NCI-H2029 (cell line): ENCODE results near the gene SEMA4D.
"Not testable (repeated sequence)": the region's sequence is repeated elsewhere in the genome, so short reads cannot be mapped to it uniquely, and the experiment has no call there.

ENCODE experiments used
- DNase-seq: peaks from one replicate; lab custom pipeline; 2025; lab: John Stamatoyannopoulos, UW

Gene SEMA4D

GRCh38 chr9:89480825-89481537 lies 16.9 kb downstream of the SEMA4D start:
- DNase-seq: no peak

GRCh38 chr9:89480372-89480771 lies 17.5 kb downstream of the SEMA4D start:
- DNase-seq: not testable (repeated sequence)

GRCh38 chr9:89479669-89480011 lies 18.3 kb downstream of the SEMA4D start:
- not testable (repeated sequence) for DNase-seq

DNA sequence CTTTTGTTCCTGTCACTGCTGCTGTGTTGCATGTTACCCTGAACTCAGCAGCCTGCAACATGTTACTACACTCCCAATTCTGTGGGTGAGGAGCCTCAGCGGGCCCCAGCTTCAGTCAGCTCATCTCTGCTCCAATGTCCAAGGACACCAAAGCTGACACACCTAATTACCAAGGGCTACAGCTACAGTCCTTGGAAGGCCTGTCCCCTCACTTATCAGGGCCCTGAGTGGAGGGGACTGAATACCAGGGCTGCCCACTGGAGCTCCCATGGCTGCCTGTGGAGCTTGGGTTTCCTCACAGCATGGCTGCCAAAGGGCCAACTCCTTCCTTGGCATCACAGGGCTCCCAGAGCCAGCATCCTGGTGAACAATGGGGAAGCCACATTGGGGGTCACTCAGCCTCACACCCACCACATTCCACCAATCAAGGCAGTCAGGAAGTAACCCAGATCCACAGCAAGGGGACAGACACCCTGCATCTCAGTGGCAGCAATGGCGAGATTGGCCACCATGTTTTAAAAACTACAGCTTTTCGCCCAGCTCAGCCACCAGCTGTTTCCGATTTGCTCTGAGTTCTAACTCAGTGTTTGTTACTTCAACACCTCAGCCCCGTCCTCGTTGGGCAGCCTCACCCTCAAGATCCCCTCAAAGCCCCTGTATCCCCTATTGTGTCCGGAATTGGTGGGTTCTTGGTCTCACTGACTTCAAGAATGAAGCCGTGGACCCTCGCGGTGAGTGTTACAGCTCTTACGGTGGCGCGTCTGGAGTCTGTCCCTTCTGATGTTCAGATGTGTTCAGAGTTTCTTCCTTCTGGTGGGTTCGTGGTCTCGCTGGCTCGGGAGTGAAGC lies 18.9 kb downstream of the SEMA4D start:
- DNase-seq: no peak

GRCh38 chr9:89477811-89478630 lies 19.9 kb downstream of the SEMA4D start:
- peak; percentile 50 for DNase-seq

DNA sequence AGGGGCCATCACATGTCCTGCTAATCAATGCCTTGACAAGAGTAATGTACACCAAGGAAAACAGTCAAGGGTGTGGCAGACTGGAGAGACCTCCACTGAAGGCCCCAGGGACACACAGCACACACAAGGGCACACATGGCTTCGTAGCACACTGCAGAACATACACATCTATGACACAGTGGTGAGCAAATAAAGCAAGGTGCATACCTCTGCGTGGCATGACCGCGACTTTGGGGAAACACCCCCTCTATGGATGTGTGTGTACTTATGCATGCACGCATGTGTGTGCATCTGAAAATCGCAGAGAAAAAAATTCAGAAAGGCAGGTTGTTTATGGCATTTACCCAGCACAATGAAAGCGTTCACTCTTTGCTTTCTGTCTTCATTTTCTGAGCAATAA lies 20.5 kb downstream of the SEMA4D start:
- no peak for DNase-seq

GRCh38 chr9:89476546-89476945 lies 21.4 kb downstream of the SEMA4D start:
- no peak for DNase-seq

GRCh38 chr9:89475891-89476440 lies 21.9 kb downstream of the SEMA4D start:
- no peak for DNase-seq

GRCh38 chr9:89474939-89475338 lies 23.0 kb downstream of the SEMA4D start:
- DNase-seq: no peak

DNA sequence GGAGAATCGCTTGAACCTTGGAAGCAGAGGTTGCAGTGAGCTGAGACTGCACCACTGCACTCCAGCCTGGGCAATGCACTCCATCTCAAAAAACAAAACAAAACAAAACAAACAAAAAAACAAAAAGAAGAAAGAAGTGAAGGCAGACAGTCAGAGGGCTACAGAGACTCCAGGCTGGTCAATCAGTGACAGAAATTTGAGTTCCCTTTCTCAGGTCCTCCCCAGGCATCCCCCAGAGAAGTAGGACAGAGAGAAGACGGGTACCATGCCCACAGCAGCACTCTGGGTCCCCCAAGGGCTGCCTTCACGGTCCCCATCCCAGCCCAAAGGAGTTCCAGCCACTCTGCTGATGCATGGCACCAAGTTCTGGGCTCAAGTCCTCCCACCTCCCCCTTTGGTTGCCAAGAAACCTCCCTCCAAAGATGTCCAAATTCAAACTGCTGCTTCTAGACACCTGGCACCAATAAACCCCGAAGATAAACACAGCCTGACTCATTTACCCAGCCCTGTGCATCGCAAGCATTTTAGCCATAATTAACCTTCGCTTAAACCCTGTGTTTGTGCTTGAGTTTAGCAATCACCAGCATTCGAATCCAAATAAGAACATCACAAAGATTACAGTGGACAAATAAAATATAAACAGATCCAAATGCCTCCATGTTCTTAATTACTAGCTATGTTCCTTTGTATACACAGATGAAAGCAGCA lies 24.0 kb downstream of the SEMA4D start:
- no peak for DNase-seq

GRCh38 chr9:89471796-89472320 lies 26.1 kb downstream of the SEMA4D start:
- not testable (repeated sequence) for DNase-seq

DNA sequence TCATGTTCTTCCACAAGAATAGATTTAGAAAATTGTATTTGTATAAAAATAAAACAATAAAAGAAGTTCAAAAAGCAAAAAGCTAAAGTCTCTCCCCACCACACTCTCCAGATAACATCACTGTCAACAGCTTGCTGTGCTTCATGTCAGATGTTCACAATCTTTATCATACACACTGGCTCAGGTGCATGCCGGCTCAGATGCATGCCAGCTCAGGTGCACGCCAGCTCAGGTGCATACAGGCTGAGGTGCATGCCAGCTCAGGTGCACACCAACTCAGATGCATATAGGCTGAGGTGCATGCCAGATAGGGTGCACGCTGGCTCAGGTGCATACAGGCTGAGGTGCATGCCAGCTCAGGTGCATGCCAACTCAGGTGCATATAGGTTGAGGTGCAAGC lies 26.5 kb downstream of the SEMA4D start:
- DNase-seq: no peak

DNA sequence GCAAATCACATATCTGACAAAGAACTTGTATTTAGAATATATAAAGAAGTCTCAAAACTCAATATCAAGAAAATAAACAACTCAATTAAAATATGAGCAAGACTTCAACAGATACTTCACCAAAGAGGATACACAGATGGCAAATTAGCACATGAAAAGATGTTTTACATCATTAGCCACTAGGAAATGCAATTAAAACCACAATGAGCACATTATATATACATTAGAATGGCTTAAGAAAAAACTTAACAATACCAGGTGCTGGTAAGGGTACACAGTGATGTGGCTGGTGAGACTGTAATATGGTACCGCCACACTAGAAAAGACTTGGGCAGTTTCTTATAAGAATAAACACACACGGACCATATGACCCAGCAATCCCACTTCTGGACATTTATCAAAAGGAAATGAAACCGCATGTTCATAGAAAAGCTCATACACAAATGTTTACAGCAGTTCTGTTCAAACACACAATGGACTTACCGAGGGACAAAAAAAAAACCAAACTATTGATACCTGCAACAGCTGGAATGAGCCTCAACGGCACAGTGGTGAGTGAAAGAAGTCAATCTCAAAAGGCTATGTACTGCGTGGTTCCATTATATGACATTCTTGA lies 27.6 kb downstream of the SEMA4D start:
- no peak for DNase-seq

DNA sequence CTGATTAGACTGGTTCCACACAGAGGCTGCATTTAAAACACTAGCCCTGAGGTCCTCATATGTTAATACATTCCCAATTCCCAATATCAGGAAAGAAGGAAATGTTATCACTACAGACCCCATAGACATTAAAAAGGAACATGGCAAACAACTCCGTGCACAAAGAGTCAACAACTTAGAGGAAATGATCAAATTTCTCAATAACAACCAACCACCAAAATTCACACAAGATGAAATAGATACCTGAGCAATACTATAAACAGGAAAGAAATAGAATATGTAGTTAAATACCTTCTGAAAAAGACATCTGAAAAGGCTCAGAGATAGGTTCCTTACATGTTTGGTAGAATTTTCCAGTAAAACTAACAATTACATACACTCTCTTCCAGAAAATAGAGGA lies 28.9 kb downstream of the SEMA4D start:
- no peak for DNase-seq

DNA sequence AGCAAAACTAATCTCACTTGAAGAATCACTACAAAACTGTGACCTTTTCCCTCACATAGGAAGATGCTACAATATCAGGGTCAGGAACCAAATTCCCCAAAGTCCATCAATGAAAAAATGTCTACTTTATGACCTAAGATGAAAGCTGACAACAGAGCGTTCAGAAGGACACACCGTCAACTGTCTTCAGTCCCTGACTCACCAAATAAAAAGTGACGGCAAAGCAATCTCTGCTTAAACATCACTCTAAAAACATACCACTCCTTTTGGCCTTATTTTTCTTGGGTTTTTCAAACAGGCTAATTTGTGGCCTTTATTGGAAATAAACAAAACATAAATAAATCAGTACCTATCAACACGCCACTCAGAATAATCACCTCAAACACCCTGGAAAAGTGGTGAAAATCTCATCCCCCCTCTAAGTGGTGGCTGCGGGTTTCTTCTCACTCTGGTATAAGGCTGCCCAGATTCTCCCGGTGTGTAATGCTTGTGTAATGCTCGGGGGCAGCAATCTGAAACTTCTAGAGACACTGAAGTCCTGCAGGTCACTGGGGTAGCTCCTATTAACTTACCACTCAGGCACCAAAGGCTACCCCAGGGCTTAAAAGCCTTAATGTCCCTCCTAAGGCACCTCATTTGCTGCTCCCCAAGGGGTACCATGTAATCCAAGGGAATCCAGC lies 29.5 kb downstream of the SEMA4D start:
- DNase-seq: no peak

- DNase-seq: no peak
Measured at GRCh38 chr9:89467278-89467625, 30.7 kb downstream of the SEMA4D start.

GRCh38 chr9:89466451-89467277 lies 31.2 kb downstream of the SEMA4D start:
- DNase-seq: no peak

GRCh38 chr9:89465726-89466308 lies 32.1 kb downstream of the SEMA4D start:
- DNase-seq: no peak

DNA sequence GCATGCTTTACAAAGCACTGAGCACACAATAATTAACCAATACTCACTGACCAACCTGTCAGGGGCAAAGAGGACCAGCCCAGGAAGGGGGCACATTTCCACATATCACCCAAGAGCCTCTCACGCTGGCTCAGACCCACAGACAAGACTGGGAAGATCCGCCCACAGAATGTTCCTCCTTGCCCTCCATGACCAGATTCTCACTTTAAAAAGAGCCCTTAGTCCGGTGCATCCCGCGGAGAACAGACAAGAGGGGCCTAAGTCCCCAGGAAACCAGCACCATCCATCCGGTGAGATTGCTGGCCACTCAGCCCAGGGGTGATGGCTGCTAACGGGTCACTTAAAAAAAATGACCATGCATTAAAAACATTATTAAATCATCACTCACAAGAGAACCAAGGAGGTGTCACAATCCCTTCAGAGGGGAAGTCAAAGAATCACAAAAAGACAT lies 32.9 kb downstream of the SEMA4D start:
- DNase-seq: no peak
